HG02981 (cell line): ENCODE measurements around the gene WDR33.

Source experiments
- ATAC-seq: cut with Tn5 transposase; IDR thresholded peaks from one replicate; pipeline ENCODE4 v1.9.1; 2021; ENCODE audit warnings: mild to moderate bottlenecking, moderate library complexity; ENCODE audit not compliant: unreplicated experiment

The WDR33 gene

DNA sequence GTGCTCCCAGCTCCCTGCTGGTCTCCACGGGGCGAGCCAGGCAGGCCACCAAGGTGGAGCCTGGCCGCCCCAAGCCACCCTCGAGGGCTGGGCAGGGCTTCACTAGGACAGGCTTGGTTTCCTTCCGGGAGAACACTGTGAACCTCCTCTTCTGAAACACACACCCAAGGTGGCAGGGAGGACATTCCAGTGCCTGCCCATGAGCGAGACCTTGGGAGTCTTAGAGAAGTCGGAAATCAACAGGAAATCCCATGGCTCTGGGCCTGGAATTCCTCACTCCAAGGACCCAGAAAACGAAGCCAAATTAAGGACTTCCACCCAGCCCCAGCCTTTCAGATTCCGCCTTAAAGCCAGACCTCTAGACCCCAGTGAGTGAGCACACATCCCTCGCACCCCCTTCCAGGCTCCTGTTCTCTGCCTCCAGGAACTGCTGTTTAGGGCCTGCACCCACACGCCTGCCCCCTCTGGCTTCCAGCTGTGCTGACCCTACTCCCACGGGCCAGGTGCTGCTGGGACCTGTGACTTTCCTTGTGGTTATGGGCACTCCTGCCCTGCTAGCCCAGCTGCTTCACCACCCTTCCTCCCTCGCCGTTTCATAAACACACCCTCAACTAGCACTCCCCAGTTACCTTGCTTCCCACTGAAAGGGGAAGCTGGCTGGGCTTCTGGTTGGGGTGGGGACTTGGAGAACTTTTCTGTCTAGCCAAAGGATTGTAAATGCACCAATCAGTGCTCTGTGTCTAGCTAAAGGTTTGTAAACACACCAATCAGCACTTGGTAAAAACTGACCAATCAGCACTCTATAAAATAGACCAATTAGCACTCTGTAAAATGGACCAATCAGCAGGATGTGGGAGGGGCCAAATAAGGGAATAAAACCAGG, 151.3 kb downstream of the WDR33 start:
- ATAC-seq: no peak

DNA sequence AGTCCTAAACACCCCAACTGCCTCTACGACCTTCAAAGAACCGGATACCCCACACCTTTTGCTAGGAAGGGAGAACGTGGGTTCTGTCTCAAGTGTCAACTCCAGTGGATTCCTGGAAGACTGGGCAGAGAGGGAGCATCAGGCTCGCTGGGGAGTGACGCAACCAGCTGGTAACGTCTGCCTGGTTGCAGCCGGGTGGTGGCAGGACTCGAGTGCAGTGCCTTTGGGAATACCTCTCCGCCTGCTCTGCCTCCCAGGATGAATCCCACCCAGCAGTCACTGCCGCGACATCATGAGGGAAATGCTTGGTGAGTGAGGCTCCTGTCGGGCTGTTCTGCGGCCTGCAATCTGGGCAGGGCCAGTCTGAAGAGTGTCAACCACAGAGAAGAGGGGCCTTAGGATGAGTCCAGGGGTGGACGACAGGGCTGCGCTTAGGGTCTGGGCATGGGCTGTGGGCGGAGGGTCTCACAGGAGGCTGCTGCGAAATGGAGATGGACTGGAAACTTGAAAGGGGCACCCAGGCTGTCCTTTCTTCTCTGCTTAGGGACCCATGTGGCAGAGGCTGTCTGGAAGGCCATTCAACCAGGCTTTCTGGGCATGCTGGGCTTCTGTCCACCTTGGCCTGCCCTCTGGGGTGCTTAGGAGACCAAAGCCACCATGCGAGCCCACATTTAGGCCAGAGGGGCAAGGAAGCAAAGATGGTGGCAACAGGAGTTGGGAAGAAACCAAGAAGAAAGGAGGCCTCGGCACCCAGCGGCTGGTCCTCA, 152.1 kb downstream of the WDR33 start:
- no peak for ATAC-seq

DNA sequence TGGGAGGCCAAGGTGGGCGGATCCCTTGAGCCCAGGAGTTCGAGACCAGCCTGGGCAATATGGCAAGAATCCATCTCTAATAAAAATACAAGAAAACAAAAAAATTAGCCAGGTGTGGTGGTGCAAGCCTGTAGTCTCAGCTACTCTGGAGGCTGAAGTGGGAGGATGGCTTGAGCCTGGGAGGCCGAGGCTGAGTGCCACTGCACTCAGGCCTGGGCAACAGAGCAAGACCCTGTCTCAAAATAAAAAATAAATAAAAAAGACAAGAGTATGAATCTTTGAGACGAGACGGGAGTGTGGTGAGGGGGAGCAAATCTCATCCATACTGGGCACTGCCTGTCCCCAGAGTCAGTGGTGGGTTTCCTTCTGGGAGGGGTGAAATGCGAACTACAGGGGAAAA, 152.8 kb downstream of the WDR33 start:
- no peak for ATAC-seq

DNA sequence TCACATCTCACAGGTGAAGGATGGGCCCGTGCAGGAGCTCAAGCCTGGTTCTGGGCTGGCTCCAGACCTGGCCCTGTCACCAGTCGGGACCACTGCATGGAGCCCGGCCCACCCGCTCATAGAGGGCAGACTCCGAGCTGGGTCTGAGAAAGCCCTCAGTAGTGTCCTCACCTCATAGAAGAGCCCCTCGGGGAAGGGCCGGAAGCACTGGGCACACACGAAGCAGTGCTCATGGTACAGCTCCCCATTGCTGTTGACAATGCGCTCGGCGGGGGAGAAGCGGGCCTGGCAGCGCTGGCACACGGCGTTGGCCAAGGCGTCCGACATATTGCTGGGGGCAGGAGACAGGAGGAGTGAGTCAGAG, 153.8 kb downstream of the WDR33 start:
- ATAC-seq: no peak

DNA sequence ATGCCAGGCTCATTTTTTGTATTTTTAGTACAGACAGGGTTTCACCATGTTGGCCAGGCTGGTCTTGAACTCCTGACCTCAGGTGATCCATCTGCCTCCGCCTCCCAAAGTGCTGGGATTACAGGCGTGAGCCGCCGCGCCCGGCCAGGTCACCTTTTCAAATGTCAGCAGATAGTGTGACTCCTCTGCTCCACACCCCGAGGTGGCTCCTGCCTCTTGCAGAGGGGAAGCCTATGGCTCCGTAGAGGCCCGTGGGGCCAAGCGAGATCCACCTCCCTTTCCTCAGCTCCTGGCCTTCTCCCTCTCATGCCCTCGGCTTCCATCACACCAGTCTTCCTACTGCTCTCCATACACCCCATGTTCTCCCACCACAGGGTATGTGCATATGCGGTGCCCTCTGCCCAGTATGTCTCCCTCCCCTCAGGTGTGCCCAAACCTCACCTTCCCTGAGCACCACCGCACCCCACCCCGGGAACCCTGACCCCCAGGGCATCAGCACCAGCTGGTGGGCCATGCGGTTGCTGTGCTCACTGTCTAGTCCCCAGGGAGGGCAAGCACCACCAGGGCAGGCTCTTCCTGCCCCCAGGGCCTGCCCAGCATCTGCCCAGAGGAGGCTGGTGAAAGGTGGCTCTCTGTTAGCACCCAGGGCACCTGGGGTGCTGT, 154.3 kb downstream of the WDR33 start:
- ATAC-seq: no peak

DNA sequence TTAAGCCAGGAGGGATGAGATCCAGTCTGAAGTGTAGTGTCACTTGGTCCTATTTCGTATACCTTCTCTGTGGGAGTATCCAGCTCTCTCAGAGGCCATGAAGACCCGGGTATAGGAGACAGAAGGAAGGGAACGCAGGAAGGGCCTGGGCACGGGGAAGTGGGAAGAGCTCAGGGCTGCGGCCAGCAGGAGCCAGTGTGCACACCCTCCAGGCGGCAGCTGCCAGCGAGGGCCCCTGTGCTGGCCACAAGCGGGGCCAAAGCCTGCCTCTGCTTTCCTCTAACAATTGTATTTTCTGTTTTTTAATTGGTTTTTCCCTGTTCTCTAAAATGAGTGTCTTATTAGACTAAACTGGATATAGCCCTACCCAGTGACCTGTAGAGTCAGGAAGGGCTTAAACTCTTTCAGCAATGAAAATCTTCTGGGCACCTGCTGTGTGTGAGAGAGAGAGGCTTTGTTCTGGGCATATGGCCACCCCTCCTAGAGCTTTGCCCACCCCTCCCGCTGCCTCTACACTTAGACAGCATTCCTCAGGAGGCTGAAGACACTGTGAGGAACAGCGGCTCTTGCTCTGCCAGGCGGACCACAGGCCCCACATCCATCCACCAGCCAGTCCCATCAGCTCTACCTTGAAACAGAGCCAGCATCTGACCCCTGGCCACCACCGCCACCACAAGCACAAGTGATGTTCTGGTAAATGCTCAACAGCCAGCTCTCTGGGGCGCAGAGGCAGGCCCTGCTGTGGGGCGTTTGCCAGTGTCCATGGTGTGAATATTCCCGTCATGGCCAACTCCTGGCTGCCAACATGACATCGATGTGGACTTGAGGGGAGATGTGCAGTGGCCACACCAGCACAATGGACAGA, 155.5 kb downstream of the WDR33 start:
- no peak for ATAC-seq

DNA sequence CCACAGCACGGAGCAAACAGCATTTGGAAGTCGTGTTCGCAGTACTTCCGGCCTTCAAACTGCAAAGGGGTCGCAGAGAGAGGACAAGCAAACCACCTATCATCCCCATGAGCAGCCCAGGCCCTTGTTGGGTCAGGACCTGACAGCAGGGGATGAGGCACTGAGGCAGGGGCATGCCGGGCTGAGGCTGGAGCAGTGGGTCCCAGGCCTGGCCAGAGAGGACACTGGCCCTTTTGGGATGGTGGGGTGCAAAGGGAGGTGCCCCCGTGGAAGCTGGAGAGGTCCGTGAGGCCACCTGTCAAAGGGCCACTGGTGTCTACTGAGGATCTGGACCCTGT, 156.2 kb downstream of the WDR33 start:
- no peak for ATAC-seq

DNA sequence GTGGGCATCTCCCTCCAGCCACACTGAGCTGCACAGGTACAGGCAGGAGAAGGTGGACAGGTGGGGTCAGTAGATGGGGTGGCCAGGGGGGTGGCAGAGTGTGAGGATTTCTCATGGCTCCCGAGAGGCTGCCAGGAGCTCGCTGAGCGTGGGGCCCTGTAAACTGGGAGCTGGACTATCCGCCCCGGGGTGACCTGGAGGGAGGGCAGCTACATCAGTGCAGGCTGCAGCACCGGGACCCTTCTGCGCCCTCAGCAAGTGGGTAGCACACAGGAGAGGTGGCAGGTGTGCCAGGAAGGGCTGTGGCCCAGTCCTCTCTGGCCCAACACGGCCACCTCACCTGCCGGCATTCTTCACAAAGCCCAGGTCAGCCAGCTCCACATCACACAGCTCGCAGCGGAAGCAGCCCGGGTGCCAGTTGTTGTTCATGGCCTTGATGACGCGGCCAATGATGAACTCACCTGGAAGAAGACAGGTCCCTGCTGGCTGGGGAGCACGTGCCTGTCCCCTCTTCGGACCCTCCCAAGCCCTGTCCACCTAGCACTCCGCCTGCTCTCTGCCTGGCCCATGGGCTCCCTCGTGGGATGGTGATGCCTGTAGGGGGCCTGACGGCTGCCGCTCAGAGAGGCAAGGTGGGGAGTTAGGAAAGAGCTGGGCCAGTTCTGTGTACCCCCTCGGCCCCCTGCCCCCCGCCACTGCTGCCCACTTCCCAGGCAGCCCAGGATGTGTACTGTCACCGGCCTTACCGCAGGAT, 156.7 kb downstream of the WDR33 start:
- no peak for ATAC-seq

DNA sequence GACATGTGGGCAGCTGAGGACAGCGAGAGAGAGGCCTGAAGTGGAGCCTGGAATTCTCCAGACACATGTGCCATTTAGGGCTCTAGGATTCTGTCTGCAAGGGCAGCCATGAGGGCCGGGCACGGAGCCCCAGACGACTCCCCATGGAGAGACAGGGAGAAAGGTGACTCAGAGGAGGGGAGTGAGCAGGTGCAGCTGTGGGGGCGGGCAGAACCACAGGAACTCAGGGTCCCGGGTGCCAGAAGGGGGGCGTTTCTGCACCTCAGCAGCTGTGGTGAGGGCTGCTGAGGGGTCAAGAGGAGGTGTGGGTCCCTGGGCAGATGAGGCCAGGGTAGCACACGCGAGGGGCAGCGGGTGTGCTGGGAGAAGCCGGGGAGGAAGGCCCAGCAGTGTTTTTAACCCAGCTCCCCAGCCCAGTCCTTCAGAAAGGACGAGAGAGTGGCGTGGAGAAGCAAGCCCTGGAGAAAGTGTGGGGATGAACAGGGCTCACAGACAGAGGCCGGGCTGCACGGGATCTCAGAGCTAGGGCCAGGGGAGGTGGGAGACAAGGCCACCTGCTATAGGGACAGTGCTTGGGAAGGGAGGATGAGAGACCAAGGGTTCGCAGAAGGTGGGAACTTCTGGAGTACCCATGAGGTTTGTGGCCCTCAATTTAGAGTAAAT, 157.4 kb downstream of the WDR33 start:
- ATAC-seq: no peak

DNA sequence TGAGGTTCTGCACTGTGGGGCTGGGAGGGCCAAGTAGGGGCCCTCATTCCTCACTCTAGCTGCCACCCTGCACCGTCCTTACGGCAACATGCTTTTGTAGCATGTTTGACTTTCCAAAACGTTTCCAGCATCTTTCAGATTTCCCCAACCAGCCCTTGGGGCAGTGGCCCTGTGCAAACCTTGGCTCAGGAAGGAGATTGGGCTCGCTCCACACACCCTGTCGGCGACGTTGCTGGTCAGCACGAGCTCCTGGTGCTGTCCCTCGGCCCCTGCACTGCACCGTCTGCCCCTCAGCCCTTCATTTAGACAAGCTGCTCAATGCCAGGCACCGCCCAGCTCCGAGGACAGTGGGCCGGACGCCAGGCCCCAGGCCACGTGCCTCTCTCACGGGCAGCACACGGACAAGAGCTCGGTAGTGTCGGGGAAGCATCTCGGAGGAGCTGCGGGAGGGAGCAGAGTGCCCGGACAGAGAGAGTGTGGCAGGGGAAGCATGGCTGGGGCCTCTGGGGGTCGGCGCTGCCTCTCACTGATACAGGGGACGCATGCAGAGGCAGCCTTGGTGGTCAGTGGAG, 158.1 kb downstream of the WDR33 start:
- no peak for ATAC-seq

DNA sequence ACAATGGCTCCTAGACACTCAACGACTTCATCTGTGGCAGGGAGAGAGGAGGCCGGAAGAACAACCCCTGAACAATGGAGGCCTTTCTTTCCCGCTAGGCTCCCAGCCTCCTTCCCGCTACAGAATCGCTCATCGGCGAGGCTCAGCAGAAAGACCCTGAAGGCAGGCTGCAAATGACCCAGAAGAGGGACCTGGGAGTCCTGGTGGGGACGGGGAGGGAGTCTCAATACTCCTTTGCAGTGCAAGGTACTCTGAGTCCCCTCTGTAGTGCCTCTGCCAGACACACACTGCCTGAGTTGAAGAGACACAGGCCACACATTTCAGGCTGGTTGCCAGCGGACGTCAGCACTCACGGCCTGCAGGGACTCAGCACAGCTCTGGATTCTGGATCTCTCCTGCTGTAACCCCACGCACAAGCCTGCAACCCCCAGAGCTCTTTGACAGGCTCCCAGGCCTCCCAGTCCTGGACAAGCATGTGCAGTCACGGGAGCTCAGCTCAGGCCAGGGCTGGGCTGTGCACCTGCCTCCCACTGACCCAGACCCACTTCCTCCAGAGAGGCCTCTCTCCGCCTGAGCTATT, 158.9 kb downstream of the WDR33 start:
- no peak for ATAC-seq

DNA sequence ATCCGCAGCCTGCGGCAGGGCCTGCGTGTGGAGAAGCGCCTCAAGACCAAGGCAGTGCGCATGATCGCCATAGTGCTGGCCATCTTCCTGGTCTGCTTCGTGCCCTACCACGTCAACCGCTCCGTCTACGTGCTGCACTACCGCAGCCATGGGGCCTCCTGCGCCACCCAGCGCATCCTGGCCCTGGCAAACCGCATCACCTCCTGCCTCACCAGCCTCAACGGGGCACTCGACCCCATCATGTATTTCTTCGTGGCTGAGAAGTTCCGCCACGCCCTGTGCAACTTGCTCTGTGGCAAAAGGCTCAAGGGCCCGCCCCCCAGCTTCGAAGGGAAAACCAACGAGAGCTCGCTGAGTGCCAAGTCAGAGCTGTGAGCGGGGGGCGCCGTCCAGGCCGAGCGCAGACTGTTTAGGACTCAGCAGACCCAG, 159.6 kb downstream of the WDR33 start:
- ATAC-seq: no peak
